GM18507 (cell line): ENCODE data around the gene CAPN2.

Source experiments
- DNase-seq: peaks from one replicate; pipeline ENCODE4 v3.0.0; 2011; ENCODE audit warnings: low read depth; ENCODE audit not compliant: insufficient read length; ENCODE audit errors: extremely low spot score
- FAIRE-seq: peaks from 2 replicates; lab custom pipeline; 2011; peaks lifted over from hg19 to GRCh38; lab: Jason Lieb, UNC

The CAPN2 gene

DNA sequence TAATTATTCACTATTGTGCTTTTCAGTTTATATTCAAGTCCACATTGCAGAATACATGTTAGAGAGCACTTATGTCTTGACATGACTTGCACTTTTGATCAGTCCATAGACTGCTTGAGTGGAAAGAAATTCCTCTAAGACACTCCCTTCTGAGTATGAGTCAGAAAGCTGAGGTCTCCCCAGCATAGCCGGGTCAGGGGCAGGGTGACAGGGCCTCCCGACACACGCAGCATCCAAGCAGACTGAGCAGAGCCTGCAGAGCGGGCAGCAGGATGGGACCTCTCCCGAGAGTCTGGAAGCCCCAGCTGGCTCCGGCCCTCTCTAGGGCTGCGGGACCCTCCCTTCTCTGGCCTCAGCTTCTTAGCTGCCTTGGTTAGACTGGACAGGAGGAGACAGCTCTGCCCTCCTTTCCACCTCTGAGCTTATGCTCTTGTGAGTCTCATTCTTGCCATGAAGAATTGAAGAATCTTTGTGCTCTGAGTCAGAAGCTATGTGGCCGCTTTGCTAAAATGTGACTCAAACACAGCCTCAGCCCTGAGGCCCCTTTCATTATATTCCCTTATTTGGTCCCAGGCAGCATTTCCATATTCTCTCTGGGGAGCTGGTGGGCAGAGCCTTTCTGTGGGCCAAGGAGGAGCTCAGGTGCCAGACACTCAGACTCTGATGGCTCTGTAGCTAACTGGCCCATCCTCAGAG lies 11.2 kb upstream of the CAPN2 start:
- no peak for DNase-seq
- no peak for FAIRE-seq

DNA sequence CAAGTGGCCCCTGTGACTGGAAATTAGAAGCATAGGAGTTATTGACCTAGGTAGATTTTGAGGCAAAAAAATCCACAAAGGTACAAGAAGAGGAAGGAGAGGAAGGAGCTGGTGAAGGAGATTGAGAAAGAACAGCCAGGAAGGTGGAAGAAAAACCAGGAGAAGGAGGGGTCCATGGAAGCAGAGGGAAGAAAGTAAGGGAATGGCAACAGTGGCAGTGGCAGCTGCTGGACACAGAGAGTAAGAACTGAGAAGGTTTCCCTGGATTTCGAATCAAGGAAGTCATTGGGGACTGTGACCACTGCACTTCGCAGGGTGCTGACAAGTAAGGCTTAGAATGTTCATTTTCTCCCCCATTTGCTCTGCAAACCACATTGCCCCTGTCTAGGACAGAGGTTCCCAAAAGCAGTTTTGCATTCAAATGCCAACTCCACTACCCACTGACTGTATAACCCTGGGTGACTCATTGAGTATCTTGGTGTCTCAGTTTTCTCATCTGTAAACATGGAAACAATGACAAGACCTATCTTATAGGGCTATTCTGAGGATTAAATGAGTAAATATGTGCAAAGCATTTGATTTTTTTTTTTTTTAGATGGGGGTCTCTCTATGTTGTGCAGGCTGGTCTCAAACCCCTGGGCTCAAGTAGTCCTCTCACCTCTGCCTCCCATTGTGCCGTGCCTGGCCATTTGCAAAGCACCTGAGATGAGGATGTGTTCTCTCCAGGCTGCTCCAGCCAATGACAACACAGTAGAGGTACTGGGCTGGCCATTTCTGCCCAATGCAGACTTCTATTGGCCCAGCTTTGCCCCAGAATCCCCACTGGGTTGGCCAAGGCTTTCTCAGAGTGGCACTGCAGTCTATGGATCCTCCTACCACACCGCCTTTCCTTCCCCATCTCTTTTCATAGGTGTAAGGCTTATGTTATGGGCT lies 9.3 kb upstream of the CAPN2 start:
- no peak for DNase-seq
- no peak for FAIRE-seq

DNA sequence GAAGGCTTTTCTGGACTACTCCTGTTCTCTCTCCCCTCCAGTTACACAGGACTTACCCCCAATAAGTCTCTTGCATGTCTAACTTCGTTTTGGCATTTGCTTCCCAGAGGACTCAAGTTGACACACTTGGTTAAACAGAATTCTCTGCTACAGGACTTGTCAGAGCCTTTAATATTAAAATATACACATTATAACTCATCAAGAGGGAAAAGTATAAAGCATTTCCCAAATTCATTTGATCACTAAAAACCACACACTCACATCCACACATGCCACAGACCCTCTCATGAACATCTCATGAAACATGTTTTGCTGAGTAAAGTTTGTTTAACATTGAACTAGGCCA lies 8.7 kb upstream of the CAPN2 start:
- FAIRE-seq (no peak), DNase-seq (no peak)

DNA sequence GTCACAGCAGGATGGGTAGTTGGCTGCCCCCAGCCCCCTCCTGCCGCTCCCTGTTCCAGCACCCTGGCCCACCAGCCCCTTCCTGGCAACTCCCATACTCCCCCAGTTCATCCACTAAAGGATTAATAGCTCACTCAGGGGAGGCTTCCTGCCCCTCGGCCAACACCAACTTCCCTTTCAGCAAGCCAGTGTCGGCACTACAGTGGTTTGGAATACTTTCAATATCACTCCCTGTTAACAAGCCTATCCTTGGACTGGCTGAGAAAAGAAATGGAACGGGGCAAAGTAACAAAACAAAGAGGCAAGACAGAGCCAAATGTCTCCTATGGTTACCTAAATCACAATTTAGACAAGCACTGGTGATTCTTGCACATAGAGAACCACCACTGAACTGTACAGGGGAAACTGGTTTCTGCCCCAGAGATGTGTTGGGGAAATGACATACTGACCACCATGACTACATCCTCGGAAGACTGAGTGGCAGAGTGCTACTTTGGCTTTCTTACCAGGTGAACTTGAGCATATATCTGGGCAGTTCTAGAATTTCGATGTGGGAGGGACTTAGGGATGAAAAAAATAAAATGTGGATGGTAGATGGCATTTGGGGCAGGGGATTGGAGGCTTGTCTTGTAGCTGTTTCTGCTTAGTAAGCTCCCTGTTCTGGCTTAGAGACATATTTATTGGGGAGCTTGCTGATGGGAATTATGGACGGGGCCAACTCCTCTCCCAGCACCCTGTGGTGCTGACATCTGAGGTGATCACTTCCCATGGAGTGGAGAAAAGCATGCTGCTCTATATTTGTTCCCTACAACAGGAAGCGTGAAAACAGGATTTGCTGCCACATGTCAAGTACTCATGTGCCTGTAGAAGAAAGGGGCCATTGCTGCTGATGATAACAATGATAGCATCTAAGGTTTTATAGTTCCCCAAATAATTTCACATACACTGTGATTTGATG lies 7.1 kb upstream of the CAPN2 start:
- FAIRE-seq, result no peak
- no peak for DNase-seq

DNA sequence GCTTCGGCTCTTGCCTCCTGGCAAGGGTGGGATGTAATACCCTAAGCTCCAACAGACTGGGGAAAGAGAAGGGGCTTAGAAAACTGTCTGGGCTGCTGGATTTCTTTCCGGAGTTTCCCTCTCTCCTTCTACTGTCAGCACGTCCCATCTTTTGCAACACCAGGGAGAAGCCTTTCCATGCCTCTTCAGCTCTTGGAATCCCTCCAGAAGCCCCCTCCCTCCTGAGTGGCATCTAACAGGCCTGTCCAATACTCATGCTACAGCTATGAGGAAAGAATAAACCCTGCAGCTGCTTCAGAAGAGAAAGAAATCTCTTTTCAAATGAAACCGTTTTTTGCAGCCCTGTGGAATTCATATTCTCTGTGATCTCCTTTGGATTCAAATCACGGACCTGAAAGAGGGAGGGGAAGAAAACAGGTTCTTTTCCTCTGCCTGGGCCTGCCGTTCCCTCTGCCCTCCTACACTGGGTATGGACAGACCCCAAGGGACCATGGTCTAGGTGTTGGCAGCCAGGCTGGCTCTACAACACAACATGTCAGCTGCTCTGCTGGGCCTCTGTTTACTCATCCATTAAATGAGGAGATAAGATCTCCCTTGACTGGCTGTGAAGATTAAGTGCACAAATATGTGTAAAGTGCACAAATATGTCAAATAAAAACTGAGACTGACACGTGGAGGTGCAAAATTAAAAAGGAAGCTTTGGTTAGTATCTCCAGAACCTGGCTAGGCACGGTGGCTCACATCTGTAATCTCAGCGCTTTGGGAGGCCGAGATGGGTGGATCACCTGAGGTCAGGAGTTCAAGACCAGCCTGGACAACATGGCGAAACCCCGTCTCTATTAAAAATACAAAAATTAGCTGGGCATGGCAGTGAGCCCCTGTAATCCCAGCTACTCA lies 6.0 kb upstream of the CAPN2 start:
- no peak for DNase-seq

DNA sequence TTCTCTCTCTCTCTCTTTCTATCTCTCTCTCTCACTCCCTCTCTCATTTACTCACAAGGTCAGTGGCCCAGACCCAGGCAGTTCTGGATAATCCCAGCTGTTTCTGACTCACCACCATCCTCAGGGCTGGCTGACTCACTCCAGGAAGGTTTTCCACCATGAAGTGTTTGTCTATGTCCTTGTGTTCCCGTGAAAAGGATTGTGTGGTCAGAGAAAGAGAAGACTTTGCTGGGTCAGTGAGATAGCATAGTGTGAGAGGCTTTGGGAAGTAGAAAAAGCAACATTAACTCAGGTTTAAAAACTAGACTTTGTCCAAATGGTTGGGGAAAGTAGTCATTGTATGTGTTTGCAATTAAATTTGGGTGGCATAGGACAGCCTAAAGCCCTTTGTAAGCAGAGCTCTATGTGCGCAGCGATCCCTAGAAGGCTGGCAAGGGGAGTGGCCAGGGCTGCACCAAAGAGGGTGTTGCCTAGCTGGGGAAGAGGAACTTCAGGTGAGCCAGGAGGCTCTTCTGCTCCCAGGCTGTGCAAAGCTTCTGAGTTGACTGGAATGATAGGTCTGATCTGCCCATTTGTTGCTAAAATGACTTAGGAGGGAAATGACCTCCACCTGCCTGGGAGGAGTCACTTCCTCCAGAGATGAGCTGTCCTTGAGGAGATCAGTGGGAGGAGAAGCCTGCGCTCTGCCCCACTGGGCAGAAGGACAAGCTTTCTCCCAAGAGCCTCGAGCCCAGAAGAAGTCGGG lies 4.9 kb upstream of the CAPN2 start:
- FAIRE-seq, result no peak
- DNase-seq, result no peak

More for the DNA sequence above, 6.0 kb upstream of the CAPN2 start:
- no peak for FAIRE-seq

DNA sequence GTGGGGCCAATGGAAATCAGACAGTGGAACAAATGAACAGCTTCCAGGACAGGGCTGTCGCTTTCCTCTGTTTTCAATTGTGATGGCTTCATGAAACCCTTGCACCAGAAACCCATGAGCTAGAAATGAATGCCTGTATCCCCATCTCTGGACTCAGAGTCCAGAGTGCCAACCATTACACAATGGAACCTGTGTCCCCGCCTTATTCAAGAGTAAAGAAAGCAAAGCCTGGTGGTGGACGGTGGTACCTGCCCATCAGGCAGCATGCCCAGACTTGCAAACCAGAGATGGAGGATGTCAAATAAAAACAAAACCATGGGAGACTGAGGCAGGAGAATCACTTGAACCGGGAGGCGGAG lies 4.4 kb upstream of the CAPN2 start:
- no peak for DNase-seq

DNA sequence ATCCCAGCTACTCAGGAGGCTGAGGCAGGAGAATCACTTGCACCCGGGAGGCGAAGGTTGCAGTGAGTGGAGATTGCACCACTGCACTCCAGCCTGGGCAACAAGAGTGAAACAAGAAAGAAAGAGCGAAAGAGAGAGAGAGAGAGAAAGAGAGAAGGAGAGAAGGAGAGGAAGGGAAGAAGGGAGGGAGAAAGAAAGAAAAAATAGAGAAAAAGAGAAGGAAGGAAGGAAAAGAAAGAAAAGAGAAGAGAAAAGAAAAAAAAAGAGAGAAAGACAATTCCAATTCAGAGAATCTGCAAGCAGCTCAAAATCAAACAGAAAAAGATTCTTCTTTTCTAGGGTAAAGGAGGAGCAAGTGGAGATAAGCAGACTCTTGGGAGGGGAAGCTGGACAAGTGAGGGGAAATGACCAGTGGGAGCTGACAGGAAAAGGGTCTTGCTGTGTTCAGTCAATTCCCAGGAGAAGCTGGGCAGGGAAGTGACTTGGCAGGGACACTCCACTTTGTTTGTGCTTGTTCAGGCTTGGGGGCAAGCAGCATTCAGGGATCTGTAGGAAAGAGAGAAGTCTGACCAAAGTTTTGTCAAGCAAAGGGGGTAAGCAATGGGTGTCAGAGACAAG lies 3.6 kb upstream of the CAPN2 start:
- DNase-seq (no peak), FAIRE-seq (no peak)

More for the DNA sequence above, 4.4 kb upstream of the CAPN2 start:
- no peak for FAIRE-seq

DNA sequence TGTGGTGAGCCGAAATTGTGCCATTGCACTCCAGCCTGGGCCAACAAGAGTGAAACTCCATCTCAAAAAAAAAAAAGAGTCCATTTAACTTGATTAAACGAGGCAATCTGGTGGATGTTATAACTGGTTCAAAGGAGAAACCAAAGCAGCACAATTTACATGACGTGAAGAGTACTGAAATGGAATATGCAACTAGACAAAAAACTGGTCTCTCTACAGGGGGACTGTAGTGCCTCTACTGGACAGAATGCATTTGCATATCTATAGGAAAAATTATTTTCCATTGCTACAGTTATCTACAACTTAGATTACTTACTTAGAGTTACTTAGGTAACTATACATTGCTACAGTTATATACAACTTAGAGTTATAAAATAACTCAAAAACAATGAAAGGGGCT lies 2.7 kb upstream of the CAPN2 start:
- DNase-seq (no peak), FAIRE-seq (no peak)

DNA sequence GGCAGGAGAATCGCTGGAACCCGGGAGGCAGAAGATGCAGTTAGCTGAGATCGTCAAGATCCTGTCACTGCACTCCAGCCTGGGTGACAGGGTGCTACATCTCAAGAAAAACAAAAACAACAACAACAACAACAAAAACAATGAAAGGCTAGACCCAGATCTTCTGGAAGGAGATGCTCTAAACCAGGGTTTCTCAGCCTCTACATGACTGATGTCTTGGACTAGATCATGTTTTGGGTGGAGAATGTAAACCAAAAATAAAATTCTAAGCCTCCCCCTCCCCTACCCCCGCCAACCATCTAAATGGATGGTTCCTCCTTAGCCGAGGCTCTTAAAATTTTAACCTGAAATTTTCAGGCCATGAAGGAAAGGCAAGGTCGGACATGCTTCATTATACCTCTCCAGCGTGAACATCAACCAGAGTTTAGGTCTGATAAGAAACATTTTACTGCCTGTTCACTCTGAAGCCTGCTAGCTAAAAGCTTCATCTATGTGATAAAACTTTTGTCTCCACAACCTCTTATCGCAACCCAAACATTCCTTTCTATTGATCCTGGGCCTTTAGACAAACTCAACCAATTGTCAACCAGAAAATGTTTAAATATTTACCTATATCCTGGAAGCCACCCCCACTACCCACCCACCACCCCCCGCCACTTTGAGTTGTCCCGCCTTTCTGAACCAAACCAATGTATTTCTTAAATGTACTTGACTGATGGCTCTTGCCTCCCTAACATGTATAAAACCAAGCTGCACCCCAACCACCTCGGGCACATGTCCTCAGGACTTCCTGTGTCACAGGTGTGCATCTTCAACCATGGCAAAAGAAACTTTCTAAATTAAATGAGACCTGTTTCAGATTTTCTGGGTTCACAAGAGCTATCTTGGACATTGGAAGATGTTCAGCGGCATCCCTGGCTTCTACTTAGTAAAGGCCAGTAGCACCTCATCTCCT lies 1.9 kb upstream of the CAPN2 start:
- no peak for DNase-seq
- FAIRE-seq, result no peak

DNA sequence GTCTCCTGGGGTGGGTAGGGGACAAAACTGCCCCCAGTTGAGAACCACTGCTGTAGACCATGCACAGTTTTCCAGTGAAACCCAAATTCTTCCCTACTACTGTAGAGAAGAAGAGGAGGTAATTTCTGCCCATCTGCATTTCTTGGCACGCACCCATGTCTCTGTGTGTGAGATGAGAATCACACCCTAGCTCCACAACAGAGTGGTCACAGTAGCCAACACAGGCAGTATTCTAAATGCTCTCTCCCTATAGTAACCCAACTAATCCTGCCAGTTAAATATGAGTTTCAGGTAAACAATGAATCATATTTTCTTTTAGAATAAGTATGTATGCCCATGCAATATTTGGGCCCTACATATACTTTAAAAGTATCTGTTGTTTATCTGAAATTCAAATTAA lies 1.2 kb upstream of the CAPN2 start:
- DNase-seq (no peak), FAIRE-seq (no peak)

DNA sequence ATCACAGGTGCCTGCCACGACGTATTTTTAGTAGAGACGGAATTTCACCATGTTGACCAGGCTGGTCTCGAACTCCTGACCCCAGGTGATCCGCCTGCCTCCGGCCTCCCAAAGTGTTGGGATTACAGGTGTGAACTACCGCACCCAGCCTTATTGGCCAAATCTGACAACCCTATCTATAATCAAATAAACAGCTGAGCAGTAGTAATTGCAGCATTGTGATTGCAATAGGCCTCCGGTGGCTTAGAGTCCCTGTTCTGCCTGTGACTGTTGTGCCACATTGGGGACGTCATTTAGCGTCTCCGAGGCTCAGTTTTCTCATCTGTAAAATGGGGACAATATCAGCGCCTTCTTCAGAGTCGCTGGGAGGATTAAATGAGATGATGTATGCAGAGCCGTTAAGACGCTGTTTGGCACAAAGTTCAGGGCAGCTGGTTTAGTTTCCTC lies 569 bp upstream of the CAPN2 start:
- FAIRE-seq (no peak), DNase-seq (no peak)

DNA sequence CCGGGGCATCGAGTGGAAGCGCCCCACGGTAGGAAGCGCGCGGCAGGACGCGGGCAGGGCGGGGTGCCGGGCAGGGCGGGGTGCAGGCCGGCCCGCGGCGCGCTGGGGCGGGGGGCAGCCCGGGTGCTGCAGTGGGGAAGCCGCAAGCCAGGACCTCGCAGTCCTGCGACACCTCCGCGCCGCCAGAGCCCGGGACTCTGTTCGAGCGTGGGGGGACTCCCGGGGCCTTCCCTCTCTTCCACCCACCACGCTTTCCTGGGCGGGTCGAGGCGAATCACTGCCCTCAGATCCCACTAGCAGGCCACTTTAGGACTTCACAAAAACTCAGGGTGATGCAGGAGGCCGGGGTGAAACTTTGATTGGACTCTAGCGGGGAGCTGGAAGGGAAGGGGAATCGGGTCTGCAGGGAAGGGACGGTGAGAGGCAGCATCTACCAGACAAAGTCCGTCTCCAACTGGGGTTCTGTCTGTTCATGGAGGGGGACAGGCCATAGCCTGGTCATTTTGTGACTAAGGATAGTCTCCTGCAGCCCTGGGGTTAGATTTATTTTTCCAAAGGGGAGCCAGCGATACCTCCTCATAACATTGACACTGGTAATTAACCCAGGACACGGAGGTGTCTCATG lies 623 bp downstream of the CAPN2 start:
- DNase-seq (no peak), FAIRE-seq (no peak)

DNA sequence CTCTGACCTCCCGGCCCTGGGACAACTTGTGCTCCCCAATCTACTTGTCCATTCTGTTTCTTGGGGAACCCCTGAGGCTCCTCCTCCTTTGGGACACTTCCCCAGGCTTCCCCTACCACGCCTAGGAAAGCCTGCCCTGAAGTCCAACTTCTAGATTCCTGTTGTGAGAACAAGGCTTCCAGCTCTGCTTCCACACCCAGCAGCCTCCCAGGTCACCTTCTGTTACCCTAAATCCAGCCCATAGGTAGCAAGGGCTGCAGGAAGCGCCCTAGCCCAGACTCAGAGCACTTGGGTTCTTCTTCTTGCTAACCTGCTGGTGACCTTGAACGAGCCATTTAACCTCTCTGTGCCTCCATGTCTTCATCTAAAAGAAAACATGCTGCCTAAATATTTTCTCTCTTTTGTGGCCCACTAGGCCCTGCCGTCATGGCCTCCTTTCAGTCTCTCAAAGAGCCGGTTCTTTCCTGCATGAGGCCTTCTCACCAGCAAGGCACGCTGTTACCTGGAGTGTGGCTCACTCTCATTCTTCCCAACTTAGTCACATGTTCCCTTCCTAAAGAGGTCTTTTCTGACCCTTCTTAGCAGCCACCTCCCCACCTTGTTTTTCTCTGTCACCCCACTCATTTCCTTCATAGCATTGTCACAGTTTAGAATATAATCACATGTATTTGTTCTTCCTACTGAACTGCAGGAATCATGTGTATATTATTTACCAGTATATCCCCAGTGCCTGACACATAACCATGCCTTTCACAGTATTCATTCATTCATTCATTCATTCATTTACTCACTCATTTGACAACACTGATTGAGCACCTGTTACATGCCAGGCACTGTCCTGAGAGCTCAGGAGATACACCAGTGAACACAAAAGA lies 1.4 kb downstream of the CAPN2 start:
- FAIRE-seq (no peak), DNase-seq (no peak)

DNA sequence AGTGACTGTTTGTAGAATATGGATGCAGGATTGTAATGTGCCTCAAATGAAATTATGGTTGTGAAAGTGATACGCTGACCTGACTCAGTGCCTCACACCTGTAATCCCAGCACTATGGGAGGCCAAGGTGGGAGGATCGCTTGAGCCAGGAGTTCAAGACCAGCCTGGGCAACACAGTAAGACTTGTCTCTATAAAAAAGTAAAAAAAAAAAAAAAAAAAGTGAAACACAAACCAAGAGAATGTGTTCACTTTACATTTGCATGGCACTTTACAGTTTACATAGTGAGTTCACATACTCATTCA lies 2.0 kb downstream of the CAPN2 start:
- FAIRE-seq (no peak), DNase-seq (no peak)
